A549 treated with ZK216348 at 1 μM for 4 hours (cell line): ENCODE results near the gene GPR37L1. TPM values are rescaled to one million over a fixed set of nuclear protein-coding genes. Genes with fewer than 3 reads are reported as not detected.

Experiments used
- total RNA-seq: library from RNA; stranded (reverse); fragments of 200-300 nt; extraction: Qiagen RNA extraction; gene quantifications from 5 replicates; pipeline ENCODE4 v1.2.3, GENCODE V29; 2022; ENCODE audit warnings: low read depth

Gene GPR37L1, protein sequence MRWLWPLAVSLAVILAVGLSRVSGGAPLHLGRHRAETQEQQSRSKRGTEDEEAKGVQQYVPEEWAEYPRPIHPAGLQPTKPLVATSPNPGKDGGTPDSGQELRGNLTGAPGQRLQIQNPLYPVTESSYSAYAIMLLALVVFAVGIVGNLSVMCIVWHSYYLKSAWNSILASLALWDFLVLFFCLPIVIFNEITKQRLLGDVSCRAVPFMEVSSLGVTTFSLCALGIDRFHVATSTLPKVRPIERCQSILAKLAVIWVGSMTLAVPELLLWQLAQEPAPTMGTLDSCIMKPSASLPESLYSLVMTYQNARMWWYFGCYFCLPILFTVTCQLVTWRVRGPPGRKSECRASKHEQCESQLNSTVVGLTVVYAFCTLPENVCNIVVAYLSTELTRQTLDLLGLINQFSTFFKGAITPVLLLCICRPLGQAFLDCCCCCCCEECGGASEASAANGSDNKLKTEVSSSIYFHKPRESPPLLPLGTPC
- 0.13 to 0.18 TPM (median 0.15 TPM) in 5 replicates for total RNA-seq

GRCh38 chr1:202122639-202123335 lies at the start of gene GPR37L1:
GPR37L1 (plus strand) TSS chr1:202122917; CDS start chr1:202122964, 47 bp downstream.

GRCh38 chr1:202144402-202145067 lies 21.8 kb downstream of the GPR37L1 start, which contains the start of gene ARL8A:
ARL8A (minus strand) TSS chr1:202144737; CDS start chr1:202144572, 165 bp downstream.

GRCh38 chr1:202160377-202160940 lies 37.7 kb downstream of the GPR37L1 start, which contains the start of gene PTPN7:
PTPN7 (minus strand) TSS chr1:202160602; CDS start chr1:202159402, 1,200 bp downstream.

Other genes with a start within 250 kb of the GPR37L1 start
- 10.7 to 19.6 TPM (median 17.4 TPM) in 5 replicates for gene SHISA4, start 234.0 kb upstream of the GPR37L1 start, total RNA-seq
- not detected in 5 replicates for gene LMOD1, start 176.4 kb upstream of the GPR37L1 start, total RNA-seq
- 87.5 to 168 TPM (median 99.8 TPM) in 5 replicates for gene TIMM17A, start 167.4 kb upstream of the GPR37L1 start, total RNA-seq
- 76.3 to 91.5 TPM (median 86.8 TPM) in 5 replicates for gene RNPEP, start 140.3 kb upstream of the GPR37L1 start, total RNA-seq
- 176 to 238 TPM (median 207 TPM) in 5 replicates for gene ELF3, start 112.3 kb upstream of the GPR37L1 start, total RNA-seq
- gene ARL8A, start 21.8 kb downstream of the GPR37L1 start, total RNA-seq: 43.2 to 55.8 TPM (median 50.6 TPM) in 5 replicates
- gene PTPN7, start 37.7 kb downstream of the GPR37L1 start, total RNA-seq: 0.05 to 0.26 TPM in 2 of 5 replicates, not detected in the others
- 0.40 to 1.8 TPM (median 0.62 TPM) in 5 replicates for gene LGR6, start 70.9 kb downstream of the GPR37L1 start, total RNA-seq
- gene UBE2T, start 219.0 kb downstream of the GPR37L1 start, total RNA-seq: 63.6 to 77.0 TPM (median 70.5 TPM) in 5 replicates
- gene PPP1R12B, start 225.8 kb downstream of the GPR37L1 start, total RNA-seq: 1.1 to 3.4 TPM (median 2.3 TPM) in 5 replicates